HG02759 (cell line): ENCODE measurements around the gene CBFA2T3.

Source experiments
- ATAC-seq: cut with Tn5 transposase; IDR thresholded peaks from one replicate; pipeline ENCODE4 v1.9.1; 2021; ENCODE audit warnings: mild to moderate bottlenecking, moderate library complexity; ENCODE audit not compliant: unreplicated experiment

CBFA2T3 gene

DNA sequence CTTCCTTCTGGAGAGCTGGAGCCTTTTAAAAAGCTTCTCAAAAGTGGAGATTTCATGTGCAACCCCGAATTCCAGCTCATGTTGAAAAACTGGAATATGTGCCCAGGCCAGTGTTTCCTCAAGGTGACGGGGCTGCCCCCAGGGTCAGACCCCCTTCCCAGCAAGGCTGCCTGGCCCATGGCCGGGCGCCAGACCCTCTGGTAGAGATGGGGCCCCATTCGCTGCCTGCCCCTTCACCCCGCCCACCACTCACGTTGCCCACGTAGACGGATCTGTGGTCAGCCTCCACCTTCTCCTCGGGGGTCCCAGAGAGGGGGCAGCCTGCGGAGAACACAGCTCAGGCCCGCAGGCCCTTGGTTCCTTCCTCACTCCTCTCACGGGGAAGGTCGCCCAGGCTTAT, 111.7 kb downstream of the CBFA2T3 start:
- no peak for ATAC-seq

DNA sequence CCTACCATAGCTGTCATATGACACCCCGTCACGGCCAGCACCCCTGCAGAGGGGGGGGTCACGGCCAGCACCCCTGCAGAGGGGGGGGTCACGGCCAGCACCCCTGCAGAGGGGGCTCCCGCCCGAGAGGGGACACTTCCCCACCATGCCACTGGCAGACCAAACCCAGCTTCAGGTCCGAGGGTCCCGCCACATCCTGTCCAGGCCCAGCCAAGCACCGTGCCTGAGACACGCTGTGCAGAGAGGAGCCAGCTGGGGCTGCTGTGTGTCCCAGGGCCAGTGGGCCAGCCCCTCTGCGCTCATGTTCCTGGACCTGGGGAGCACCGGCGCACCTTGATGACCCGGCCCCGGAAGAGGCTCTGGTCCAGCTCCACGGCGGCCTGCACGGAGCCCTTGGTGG, 112.5 kb downstream of the CBFA2T3 start:
- no peak for ATAC-seq

DNA sequence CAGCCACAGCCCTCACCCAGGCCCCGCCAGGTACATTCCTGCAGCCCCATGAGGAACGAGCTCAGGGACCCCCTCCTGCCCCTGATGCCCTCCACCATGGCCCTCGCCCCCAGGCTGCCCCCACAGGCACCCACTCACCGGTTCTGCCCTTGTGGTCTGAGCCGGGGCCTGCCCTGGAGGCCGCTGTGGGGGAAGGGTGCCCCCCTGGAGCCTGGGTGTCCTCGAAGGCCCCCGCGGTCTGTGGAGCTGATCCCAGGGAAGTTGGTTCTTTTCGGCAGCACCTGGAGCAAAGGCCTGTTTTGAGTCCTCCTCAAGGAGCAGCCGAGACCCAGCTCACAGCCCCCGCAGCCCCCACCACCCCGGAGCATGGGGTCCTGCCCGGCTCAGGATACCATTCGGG, 112.9 kb downstream of the CBFA2T3 start:
- no peak for ATAC-seq

DNA sequence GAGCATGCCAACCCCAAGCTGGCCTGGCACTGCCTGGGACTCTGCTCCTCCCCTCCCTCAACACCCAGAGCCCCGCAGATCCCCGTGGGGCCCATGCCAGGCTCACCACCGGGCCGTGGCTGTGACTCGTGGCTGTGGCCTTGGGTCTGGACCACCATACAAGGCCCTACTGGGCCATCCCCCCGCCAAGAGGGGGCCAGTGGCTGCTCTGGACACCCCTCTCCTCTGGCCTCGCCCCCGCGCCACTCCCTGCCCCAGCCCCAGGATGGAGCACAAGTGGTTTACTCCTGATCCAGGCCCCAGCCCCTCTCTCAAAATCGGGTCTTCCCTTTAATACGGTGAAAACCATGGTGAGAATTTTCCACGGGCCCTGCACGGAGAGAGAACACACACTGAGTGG, 113.6 kb downstream of the CBFA2T3 start:
- ATAC-seq = no peak

DNA sequence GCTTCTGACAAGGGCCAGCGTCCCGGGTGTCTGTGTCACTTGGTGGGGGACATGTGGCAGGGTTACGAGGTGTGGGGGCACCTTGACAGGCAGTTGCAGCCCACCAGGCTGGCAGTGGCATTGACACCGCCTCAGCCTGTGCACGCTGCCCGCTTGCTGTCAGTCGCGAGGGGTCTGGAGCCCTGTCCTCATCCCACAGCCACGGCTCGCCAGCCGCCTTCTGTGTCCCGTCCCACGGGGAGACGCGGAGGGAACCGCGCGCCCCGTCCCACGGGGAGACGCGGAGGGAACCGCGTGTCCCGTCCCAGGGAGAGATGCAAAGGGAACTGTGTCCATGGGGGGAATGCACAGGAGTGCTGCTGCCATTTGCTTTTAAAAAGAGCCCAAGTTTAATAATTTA, 114.0 kb downstream of the CBFA2T3 start:
- no peak for ATAC-seq

DNA sequence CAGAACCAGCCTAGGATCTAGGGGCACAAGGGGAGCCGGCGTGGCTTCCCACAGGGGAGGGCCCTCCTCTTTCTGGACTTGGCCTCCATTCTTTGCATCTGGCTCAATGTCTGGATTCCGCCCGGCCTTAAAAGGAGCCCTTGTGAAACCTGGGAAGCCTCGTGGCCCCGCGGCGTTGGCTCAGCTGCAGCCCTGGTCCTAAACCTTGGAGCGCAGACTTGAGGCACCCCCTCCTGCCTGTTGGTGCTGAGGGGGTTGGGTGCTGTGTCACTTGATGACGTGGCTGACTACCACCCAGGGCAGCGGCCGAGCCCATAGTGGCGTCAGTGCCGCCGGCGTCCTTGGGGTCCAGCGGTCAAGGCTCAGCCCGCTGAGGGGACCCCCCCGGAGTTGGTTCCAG, 115.6 kb downstream of the CBFA2T3 start:
- no peak for ATAC-seq

DNA sequence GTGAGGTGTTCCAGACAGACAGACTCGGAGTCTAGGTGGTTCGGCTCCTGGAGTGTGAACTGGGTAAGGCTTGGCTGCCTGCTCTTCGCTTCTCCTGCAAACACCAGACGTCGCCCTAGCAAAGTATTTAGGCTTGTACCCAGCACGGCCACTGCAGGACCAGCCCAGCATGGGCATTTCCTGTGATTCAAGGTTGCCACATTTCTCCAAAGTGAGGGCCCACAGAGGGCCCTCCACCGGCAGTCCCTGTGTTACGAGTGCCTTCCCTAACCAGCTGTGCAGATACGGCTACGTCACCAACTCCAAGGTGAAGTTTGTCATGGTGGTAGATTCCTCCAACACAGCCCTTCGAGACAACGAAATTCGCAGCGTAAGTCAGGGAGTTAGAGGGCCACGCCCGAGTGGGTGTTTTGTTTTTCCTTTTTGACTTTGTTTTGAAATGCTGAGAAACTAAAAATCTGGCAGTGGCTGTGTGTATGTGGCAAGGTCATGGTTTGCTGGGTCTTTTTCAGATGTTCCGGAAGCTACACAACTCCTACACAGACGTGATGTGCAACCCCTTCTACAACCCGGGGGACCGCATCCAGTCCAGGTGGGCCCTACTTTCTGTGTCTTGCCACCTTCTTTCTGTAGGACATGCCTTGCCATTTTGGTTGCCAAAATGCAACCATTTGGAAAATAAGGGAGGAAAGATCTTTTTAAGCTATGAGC, 117.5 kb downstream of the CBFA2T3 start:
- ATAC-seq = no peak

DNA sequence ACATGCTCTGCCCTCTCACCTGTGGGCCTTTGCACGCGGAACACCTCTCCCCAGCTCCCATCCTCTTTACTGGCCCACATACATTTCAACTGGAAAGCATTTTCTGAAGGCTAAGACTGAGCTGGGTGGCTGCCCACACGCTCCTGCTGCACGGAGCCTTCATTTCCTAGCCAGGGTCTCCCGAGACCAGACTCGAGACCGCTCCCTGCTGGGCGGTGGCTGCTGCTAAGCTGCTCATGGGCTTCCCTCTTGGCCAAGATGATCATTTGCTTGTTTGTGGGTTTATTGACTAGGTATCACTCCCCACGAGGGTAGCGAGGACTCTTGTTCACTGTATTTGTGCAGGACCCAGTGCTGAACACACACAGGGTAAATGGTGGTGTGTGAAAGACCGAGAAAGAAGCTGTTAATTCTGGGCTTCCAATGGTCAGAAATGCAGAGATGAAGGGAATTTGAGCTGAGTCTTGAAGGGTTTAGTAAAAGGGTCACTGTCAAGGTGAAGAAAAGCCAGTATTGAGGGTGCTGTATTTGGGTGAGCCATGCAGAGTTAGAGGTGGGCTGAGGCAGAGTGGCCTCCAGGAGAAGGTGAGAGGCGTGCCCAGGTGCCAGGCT, 119.2 kb downstream of the CBFA2T3 start:
- ATAC-seq = peak; percentile 42

DNA sequence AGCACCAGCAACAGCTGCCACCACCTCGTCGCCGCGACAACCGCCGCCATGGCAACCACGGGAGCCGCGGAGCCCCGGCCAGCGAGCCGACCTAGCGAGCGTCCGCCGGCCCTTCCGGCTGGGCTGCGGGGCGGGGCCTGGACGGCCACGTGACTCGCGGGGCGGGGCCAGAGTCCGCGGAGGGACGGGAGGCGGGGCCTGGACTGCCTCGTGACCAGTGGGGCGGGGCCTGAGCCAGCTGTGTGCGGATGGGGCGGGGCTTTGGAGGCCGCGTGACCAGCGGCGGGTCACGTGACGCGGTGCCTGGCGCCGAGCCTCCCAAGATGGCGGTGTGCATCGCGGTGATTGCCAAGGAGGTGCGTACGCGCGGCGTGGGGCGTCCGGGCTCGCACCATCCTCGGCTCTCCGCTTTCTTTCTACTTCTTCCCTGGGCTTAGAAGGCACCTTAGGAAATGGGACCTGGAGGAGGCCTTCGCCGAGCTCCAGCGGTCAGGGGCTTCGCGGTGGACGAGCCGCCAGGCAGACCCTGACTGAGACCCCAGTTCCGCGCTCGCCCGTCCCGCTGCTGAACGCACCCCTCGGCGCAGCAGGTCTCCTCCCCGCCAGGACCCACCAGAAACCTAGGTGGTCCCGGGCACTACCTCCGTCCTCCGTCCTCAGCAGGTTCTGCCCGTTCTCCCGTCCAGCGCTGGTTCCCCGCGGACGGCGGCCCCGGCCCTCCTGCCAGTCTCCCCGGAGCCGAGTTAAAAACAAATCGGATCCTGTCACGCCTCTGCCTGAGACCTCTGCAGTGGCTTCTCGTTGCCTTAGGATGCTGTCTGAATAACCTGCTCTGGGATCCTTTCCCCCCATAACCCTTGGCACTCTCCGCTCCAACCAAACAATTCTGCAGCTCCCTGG, 119.9 kb downstream of the CBFA2T3 start, which contains the start of the genes GALNS and TRAPPC2L:
Gene GALNS (minus strand): TSS at position 120 of the 900 bp plus-strand sequence. CDS start 70 bp downstream, at position 50.
Gene TRAPPC2L (plus strand): TSS at position 300 of the 900 bp plus-strand sequence. CDS start 24 bp downstream, at position 324.
- peak; percentile 84 for ATAC-seq

DNA sequence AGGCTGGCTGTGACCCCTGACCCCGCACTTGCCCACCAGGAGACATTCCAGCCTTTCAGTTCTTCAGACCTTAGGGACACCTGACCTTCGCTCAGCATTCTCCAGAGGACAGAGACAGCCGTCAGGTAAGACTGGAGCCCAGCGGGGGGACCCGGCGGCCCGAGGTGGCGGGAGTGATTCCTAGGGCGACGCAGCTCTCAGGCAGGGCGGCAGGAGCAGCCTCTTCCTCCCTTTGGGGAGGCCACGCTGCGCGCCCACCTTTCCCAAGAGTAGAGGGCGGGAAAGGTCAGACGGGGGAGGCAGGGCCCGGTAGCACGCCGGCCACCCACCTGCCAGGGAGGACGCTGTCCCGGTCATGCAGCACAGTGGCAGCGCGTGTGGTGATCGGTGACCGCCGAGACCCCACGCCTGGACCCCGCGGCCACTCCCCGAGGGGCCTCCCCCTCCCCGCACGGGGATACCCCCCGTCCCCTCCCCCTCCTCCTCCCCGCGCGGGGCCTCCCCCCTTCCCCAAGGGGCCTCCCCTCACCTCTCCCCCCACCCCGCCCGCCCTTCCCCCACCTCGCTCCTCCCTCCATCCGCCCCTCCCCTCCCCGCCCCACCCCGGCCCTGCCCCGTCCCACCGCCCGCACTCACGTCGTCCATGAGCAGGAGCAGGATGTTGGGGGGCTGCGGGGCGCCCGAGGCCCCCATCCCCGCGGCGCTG, 120.7 kb downstream of the CBFA2T3 start:
- no peak for ATAC-seq

DNA sequence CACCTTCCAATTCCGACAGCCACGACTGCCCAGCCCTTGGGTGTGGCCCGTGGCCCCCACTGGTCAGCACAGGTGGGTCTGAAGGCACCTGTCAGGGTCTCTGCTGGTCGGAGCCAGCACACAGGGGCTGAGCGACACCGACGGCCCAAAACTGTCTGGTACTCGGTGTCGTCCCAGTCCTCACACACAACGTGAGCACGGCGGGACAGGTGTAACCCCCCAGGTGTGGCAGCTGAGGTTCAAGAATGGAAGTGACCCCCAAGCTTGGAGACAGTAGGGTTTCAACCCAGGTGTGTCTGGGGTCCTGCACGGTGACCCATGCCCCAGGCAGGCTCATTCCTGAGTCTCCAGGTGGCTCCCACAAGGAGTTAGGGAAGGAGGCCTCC, 121.3 kb downstream of the CBFA2T3 start:
- ATAC-seq = no peak

DNA sequence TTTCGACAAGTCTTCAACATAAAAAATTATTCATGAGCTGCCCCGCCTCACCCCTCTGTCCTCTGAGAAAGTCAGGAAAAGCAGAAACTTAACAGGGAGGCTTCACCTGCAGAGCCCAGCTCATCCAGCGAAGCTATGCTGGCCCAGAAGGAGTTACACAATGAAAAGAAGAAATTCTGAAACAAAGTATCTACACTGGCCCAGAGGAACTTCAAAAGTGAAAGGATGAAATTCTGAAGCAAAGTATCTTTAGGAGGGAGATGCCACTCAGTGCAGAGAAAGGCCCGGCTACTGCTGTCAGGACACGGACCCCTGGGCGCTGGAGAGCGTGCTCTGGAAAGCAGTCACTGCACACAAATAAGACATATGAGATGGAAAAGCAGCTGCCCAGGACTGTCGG, 121.8 kb downstream of the CBFA2T3 start:
- ATAC-seq = no peak

DNA sequence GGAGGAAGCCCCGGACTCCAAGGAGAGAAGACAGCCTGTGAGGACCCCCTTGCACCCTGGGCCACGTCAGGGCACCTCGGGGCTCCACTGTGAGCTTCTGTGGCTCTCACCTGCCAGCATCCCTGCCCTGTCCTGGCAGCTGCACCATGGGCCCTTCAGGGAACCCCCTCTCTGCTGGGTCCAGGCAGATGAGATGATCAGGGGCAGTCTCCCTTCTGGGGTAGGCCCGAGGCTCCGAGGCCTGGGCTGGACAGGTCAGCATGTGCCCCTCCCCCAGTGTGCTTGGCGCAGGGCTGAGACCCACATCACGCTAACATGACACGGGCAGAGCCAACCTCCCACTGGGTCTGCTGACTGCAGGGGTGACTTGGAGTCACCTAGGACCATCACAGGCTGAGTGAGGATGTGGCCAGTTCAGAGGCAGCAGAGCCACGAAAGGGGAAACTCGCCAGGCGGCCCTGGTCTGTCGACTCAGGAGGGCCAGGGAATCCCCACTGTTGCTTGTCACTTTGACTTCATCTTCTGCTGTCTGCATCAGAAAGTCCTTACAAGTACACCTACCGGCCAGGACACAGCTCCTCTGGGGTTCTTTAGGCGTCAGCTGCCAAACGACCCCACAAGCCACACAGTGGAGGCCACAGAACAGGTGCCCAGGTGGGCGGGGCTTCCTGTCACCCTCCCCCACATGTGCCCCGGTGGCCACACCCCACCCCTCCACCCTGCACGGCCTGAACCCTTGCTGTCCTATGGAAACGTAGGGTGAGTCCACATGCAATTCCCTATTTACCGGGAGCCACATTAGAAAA, 122.5 kb downstream of the CBFA2T3 start:
- ATAC-seq = no peak

DNA sequence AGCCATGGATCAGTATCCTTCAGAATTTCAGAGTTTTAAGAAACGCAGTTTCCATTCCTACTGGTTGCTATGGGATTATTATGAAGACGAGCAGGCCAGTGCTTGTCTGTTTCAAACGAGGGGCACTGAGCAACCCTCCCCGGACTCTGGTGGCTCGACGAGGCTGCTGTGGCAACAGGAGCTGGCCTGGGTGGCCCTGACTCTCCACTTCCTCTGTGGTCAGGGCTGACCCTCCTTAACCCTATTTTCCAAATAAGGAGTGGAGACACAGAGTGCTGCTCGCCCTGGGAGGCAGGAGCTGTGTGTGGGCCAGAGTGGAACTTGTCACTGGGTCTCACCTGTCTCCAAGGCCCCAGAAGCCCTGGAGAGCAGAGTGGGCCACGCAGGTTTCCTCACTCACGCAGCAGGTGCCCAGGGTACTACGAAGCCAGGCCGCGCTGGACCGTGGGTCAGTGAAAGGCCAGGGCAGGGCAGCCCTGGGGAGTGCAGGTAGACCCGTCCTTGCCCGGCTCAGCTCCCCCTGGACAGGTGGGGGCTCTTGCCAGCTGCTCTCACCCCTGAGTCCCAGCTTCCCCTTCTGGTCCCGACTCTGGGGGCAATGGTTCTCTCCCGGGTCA, 123.6 kb downstream of the CBFA2T3 start:
- ATAC-seq = no peak

DNA sequence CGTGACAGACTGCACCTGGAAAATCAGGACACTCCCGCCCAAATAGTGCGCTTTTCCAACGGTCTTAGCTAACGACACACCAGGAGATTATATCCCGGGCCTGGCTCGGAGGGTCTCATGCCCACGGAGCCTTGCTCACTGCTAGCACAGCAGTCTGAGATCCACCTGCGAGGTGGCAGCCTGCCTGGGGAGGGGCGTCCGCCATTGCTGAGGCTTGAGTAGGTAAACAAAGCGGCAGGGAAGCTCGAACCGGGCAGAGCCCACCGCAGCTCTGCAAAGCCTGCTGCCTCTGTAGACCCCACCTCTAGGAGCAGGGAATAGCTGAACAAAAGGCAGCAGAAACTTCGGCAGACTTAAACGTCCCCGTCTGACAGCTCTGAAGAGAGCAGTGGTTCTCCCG, 125.4 kb downstream of the CBFA2T3 start:
- no peak for ATAC-seq

DNA sequence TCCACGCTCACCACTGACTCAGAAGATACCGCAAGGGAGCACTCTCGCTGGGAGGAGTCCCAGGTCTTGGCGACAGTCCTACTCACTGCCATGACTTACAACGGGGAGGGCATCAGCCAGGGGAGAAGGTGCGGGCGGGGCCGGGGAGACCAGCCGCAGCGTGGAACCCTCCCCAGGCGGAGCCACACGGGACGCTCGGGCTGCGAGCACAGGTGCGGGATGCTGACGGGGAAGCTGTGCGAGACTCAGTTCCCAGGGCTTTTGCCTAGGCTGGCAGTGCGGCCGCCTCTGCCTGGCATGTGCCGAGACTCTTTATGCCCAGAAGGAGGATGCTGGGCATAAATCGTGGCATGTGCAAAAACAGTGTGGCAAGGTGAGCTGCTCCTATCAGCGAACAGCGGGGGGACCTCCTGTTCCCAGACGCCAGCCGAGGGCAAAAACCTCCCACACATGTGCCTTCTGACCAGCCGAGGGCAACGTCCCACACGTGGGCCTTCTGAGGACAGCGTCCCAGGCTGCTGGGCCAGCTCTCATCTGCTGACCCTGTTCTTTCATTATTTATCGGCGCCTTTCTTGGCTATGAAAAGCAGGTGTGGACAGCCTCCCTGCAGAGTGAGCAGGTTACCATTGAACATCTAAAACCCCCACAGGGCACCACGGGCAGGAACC, 126.3 kb downstream of the CBFA2T3 start:
- ATAC-seq = no peak

DNA sequence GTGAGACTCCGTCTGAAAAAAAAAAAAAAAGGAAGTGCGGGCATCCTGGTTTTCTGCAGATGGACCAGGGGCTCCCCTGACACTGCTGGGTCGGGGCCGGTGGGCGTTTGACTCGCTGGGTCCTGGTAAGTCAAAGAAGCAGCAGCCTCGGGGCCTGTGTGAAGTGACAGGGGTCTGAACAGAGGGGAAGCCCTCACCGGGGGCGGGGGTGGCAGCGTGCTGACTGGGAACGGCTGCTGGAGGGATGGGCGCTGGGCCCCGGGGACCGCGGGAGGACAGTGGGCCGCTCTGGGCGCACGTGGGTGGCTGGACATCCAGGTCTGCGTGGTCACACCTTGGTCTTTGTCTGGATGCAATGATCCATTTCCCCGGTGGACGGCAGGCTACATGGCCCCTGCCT, 128.4 kb downstream of the CBFA2T3 start:
- ATAC-seq = no peak

DNA sequence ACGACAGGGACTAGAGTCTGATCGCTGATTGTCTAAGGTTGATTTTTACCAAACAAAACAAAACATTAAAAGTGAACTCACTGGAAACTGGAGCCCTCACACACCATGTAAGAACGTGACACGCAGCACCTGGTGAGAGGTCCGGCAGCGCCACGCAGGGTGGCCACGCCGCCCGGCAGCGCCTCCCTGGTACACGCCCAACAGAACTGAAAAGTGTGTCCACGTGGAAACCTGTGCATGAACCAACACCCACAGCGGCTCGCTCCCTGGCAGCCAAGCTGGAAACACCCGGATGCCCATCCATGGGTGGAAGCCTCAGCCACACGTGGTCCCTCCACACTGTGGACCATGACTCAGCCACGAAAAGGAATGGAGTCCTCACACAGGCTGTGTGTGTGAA, 129.4 kb downstream of the CBFA2T3 start:
- no peak for ATAC-seq

DNA sequence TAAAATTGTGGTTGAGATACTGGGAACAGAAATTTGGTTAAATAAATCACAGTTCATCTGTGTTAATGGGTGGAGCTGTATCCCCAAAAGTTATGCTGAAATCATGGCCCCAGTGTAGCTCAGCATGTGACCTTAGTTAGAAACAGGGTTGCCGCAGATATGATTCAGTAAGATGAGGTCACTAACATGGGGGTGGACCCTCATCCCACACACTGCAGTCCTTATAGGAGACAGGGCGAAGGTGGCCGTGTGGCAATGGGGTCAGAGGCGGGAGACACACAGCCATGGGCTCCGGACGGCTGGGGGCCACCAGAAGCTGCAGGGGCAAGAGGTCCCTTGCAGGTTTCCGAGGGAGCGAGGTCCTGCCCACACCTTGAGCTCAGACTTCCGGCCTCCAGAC, 130.9 kb downstream of the CBFA2T3 start:
- no peak for ATAC-seq
